Hypothalamus (tissue), 51 donors: ENCODE data around the gene SYNRG.
A peak's percentile ranks its signal among the peaks of the same experiment; 100 is the strongest.

Experiments
- DNase-seq, 51 donors: peaks; one replicate each; lab custom pipeline; 2025; lab: John Stamatoyannopoulos, UW

SYNRG gene

GRCh38 chr17:37607637-37608331 lies 1.4 kb downstream of the SYNRG start:
- no peak for DNase-seq

DNA sequence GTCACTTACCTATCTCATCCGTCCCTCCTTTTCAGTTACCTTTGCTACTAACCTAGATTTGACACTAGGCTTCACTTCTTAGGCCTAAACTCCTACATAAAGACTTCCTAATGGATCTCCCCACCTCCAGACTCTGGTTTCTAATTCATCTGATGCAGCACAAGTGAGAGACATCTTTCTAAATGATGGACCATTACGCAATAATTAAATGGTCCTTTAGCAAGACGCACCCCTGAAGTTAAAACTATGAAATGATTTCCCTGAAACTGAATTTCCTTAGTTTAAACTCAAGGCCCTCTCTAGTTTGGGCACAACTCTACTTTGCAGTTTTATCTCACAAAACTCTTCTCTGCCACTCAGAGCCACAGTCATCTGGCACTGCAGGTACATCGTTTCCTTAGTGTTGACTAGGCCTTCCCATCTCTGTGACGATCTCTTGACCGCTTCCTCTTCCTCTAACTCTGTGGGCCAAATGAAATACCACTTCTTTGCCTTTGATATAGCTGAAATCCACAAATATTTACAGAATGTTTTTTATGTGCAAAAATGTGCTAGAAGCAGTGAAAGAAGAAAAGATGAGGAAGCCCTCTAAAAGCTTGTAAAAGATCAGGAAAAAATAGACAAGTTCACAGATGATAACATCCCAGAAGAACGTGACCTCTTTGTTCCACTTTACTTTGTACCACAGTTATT lies 3.3 kb downstream of the SYNRG start:
- DNase-seq: no peak

GRCh38 chr17:37605081-37605480 lies 4.1 kb downstream of the SYNRG start:
- no peak for DNase-seq

DNA sequence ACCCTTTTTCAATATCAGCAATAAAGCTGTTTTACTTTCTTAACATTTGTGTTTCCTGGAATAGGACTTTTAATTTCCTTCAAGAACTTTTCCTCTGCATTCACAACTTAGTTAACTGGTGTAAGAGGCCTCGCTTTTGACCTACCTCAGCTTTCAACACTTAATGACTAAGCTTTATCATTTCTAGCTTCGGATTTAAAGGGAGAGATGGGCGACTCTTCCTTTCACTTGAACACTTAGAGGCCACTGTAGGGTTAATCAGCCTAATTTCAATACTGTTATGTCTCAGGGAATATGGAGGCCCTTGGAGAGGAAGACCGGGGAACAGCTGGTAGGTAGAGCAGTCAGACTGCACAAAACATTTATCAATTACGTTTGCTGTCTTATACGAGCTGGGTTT lies 4.7 kb downstream of the SYNRG start:
- no peak for DNase-seq

DNA sequence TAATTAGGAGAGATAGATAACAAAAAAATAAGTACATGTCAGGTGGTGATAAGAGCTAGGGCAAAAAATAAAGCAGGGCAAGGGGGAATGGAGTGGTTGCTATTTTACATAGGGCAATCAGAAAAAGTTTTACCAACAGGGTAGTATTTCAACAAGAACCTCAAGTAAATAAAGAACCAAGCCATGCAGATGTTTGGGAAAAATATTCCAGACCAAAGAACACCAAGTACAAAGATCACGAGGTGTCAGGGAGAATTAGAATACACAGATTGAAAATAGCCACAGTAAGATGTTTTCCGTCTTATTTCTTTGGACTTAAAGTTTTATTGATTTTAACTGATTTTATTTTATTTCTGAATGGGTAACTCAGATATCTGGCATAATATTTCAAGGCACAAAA lies 11.1 kb downstream of the SYNRG start:
- no peak for DNase-seq

GRCh38 chr17:37592291-37592690 lies 16.9 kb downstream of the SYNRG start:
- no peak for DNase-seq

DNA sequence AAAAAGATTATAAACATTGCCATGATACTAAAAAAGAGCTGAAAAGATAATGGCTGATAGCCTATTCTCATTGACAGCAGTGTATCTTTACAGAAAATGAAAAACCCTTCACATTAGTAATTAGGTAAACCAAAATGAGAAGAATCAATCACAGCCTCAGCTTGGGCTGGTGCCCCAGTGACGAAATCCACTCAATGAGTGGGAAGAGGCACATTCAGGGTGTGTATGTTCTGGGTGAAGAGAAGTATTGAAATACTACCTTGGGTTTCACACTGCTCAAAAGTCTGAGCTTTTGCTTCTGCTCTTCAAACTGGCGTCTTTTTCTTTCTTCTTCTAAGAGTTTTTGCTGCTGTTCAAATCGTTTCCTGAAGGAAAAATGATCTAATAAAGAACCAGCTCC lies 24.2 kb downstream of the SYNRG start:
- no peak for DNase-seq

DNA sequence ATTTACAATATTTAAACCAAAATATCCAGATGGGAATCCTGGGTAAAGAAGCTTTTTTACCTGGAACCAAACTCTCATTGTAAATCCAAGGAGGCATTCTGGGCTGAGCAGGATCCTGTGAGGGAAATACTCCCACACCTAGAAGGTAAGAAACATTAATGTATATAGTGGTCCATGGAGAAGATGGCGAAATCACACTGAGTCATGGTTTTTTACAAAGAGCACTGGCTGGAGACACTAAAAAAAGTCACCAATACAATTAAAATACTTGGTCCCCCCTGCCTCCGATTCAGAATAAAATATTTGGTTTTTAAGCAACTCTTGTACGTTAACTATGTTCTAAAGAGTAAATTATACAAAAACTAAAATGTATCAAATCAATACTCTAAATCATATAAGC lies 32.9 kb downstream of the SYNRG start:
- no peak for DNase-seq

DNA sequence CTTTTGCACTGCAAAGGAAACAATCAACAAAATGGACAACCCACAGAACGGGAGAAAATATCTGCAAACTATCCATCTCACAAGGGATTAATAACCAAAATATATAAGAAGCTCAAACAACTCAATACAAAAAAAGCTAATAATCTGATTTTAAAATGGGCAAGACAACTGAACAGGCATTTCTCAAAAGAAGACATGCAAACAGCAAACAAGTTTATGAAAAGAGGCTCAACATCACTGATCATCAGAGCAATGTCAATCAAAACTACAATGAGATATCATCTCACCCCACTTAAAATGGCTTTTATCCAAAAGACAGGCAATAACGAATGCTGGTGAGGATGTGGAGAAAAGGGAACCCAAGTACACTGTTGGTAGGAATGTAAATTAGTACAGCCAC lies 34.8 kb downstream of the SYNRG start:
- DNase-seq: no peak

DNA sequence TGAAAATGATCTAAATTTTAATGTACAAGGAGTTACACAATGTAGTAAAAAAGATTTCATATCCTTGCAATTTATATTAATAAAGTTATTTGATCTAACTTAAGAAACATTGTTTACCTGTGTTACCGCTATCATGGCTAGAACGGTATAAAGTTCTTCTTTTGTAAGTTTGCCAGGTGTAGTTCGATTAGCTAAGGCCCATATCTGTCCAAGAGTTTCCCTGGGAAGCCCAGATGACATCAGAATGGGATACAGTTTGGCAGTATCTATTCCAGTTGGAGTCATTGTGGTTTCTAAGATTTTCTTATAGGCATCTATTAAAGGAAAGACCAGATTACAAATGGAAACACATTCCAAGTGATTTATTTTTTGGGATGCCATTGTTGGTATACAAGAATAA lies 37.5 kb downstream of the SYNRG start:
- DNase-seq: no peak

DNA sequence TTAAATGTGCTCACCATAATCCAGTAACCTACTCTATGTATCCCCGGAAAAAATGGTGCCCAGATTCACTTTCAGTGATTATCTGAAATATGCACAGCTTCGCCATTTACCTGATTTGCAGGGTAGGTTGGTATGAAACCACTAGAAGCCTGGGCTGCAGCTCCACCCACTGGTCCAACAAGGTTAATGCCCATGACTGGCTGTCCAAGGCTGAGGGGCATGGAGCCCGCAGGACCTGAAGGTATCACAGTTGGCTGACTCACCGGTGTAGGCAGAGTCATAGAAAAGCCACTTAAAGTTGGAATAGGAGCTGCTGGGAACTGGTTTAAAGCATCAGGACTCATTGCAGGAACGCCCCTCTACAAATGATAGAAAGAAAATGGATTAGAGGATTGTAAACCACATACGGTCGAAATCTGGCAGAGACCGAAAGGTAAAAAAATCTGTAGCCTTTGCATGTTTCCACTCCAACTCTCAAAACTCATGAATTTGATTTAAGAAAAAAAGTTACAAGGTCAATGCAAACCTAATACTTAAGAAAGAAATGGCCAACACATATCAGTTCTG lies 38.6 kb downstream of the SYNRG start:
- peak in 14 of 51 donors; percentile 2 to 22 (median 6) for DNase-seq

- DNase-seq: no peak
These were observed 40.7 kb downstream of the SYNRG start for GRCh38 chr17:37568350-37569053.

DNA sequence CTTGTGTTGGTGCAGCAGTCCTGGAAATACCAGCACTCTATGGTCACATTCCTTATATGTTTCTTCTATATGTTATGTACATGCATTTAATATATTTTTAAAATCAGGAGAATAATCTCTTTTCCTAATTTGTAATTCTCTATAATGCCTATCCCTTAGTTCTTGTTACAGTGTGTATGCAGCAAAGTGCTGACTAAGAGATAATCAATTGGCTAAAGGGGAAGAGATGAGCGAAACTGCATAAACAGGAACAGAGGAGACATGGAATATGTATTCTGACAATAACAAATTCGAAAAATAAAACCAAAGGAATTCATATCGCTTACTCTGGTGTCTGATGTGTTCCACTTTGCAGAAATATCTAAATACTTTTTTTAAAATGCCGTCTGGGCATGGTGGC lies 41.7 kb downstream of the SYNRG start:
- no peak for DNase-seq

DNA sequence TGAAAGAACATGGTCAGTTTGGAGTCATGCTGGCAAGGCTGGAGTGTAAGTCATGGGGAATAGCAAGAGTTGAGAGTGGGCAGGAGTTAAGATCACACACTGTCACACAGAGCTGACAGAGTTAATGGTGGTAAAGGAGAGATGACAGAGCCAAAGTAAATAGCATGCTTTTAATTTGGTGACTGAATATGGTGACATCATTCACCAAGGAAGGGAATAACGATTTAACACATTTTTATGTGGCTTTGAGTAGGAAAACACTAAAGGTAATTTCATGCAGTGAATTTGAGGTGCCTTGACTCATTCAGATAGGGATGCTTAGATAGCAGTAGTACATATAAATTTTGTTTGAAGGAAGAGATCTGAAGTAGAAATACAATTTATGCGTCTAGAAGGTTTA lies 42.1 kb downstream of the SYNRG start:
- DNase-seq: no peak

GRCh38 chr17:37564252-37564651 lies 45.0 kb downstream of the SYNRG start:
- DNase-seq: no peak

DNA sequence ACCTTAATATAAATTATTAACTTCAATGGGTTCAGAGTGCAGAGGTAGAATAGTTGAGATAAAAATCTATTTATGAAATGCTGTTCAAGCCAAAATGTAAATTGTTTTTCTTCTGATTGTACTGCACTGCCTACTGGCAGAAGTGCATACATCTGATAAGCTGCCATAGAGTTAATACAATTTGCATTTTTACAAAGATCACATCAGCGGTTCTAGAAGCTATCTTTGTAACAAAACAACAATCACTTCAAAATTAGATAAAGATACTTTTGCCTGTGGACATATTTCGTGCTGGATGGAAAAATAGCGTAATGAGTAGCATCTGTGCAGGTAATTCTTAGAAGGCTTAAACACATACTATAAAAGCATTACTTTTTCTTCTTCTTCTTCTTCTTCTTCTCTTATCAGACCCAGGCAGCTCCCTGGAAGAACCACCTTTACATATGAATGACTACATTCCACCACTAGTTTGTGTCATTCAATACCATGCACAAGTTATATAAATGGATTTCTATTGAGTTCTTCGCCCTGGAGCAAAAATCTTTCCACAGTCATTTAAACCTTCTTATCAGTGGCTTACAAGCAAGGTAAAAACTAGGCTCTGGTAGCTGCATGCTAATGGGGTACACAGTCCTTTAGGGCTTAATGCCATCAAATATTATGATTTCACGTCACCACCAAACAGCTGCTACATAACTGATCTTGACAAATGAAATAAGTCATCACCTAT lies 47.0 kb downstream of the SYNRG start:
- no peak for DNase-seq

- DNase-seq: no peak
These were observed 50.9 kb downstream of the SYNRG start for GRCh38 chr17:37558299-37558698.

- DNase-seq: no peak
These were observed 51.7 kb downstream of the SYNRG start for GRCh38 chr17:37557482-37557881.

DNA sequence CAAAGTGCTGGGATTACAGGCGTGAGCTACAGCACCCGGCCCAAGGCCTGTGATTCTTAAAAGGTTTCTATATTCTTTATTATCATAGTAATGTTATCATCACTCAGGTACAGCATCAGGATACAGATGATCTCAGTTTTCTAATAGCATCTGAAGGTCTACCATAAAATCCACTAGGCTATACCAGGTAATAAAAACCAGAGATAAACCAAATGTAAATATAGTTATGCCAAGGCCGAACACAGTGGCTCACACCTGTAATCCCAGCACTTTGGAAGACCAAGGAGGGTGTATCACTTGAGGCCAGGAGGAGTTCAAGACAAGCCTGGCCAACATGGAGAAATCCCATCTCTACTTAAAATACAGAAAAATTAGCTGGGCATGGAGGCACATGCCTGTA lies 53.8 kb downstream of the SYNRG start:
- no peak for DNase-seq

- no peak for DNase-seq
These were observed 55.7 kb downstream of the SYNRG start for GRCh38 chr17:37553401-37553966.

- DNase-seq: no peak
These were observed 57.4 kb downstream of the SYNRG start for GRCh38 chr17:37551788-37552187.
